GM12874 (cell line): ENCODE data around the gene SDK2.

Experiments used
- TF ChIP-seq, protein P1 (sequence below): IDR thresholded peaks from 2 replicates; pipeline ENCODE4 v1.5.1; 2011; ENCODE audit warnings: low read depth, mild to moderate bottlenecking, control low read depth, low read length, moderate library complexity; ENCODE audit not compliant: insufficient read depth

Gene SDK2

DNA sequence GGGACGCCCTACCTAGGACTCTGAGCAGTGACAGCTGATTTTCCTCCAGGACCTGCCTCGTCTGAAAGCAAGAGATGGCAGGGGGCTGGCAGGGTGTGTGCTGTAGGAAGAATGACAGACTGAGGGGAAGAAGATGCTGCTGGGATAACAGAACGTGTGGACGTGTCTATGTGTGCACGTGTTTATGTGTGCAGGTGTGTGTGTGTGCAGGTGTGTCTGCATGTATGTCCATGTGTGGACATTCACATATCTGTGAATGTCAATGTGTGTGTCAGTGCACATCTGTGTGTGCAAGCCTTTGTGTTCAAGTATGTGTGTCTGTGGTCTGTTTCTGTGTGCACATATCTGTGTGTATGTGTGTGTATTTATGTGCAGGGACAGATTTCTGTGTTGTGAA is 132.5 kb downstream of the SDK2 start:
- TF ChIP-seq, protein P1, sequence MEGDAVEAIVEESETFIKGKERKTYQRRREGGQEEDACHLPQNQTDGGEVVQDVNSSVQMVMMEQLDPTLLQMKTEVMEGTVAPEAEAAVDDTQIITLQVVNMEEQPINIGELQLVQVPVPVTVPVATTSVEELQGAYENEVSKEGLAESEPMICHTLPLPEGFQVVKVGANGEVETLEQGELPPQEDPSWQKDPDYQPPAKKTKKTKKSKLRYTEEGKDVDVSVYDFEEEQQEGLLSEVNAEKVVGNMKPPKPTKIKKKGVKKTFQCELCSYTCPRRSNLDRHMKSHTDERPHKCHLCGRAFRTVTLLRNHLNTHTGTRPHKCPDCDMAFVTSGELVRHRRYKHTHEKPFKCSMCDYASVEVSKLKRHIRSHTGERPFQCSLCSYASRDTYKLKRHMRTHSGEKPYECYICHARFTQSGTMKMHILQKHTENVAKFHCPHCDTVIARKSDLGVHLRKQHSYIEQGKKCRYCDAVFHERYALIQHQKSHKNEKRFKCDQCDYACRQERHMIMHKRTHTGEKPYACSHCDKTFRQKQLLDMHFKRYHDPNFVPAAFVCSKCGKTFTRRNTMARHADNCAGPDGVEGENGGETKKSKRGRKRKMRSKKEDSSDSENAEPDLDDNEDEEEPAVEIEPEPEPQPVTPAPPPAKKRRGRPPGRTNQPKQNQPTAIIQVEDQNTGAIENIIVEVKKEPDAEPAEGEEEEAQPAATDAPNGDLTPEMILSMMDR = no peak

DNA sequence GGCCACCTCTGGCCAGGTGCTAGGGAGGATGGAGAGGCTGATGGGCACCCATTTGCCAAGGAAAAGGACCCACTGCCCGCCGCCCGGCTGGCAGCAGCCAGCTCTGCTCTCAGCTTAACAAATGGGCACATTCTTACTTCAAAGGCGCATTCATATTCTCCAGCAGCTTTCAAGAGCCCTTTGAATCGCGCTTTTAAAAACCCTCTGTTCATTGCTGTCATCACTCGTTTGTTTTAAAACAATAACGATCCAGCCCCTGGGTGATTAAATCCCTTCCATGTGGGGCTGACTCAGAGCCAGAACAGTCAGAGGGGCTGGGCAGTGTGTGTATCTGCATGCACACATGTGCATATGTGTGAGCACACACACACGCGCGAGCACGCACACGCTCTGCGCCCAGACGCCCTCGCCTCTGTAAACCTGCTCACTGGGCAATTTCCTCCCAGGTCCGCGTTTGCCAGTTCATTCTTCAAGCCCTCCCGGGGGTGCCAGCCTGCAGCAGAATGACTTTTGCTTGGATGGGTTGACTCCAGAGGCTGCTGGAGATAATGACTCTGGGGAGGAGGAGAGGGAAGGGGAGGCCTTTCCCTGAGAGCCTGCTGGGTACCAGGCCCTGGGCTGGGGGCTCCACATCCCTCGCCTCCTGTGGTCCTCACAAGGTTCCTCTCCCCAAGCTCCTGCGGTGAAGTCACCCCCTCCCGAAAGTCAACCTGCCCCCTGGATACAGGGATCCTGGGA is 133.1 kb downstream of the SDK2 start:
- TF ChIP-seq, protein P1 = no peak

DNA sequence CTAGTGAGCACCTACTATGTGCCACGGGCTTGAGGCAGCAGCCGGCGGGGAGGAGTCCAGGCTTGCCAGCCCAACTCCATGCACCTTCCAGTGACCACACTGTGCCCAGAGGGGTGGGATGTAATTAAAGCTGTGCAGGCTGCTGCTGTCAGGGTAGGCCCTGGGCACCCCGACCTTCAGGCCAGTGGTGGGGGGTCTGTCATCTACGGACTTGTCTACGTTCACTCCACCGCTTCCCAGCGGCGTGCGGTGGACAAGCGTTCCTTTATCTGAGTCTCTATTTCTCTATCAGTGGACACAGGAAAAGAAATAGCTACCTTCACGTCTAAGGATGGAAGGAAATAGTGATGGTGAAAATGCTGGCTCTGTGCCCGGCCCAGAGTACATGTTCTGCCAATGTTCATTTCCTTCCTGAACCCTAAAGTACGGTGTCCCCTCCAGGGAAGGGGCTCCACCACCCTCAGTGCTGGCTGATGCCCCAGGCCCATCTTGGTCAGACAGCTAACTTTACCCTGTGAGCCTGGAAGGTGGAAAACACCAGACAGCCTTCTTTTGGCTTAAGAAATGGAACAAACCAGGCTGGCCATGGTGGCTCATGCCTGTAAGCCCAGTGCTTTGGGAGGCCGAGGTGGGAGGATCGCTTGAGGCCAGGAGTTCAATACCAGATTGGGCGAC is 135.2 kb downstream of the SDK2 start:
- TF ChIP-seq, protein P1 = no peak

DNA sequence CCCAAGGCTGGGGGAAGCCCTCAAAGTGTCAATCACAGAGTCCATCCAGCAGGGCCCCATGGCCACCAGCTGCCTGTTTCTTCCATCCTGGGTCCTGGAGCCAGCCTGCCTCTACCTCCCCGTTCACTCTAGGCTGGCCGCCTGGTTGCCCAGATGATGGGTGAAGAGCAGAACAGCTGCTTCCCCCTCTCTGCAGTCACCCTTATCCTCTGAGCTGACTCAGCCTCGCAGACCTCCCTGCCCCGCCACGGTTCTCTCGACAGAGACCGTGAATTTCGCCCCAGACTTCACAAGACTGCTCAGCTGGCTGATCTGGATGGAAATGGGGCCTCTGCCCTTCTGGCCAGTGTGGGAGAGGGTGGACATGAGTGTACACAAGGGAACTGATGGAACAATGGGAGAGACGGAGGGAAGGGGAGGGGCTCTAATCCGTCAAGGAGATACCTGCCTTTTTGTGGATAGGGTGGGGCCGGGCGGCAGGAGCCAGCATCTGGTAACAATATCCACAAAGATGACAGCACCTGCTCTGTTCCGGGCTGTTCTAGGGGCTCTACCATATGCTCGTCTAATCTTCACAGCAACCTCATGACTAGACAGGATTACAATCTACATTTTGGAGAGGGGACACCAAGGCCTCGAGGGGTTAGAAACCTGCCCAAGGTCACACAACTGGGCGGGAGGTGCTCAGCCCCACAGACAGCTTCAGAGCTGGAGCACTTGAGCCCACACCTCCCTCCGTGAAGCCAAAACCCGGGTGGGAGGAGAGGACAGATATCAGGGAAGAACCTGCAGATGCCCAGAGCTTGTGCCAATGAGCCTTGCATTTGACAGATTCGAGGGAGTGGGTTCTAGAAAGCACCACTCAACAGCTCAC is 136.0 kb downstream of the SDK2 start:
- TF ChIP-seq, protein P1 = no peak

DNA sequence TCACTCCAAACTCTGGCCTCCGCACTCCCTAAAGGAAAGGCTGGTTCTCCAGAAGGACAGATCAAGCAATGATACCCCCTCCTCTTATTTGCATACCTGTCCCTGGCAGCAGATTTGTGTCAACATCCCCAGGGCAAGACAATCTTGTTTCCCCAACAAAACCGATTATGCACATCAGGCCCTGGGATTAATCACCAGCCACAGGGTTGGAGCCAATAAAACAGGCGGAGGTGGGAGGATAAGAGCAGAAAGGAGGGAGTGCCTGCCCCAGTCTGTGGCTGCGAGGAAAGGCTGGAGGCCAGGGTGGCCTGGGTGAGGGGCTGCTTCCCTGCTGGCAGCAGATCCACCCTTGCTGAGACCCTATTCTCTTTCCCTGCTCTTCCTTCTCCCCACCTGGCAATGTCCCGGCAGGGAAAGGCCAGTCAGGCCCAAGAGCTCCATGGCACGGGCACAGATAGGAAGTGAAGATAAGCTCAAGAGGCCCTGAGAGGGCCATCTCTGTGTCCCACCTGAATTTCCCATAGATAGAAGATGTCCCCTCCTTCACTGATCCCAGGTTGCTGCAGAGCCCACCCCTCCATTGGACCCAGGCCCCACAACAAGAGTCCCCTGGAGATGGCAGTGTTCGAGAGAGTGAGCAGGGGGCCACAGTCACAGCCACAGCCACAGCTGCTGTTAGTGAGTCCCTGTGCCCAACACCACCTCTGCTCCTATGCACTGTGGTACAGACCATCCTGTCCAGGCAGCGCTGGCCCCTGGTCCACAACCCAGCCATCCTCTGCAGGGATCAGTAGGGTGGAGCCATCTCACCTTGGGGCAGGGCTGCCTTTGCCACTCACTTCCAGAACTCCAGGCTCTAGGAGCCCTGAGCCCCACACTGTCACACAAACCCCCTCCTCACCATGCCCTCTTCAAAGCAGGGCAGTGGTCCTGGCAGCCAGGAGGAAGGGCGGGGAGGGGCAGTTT is 137.5 kb downstream of the SDK2 start:
- TF ChIP-seq, protein P1 = no peak

DNA sequence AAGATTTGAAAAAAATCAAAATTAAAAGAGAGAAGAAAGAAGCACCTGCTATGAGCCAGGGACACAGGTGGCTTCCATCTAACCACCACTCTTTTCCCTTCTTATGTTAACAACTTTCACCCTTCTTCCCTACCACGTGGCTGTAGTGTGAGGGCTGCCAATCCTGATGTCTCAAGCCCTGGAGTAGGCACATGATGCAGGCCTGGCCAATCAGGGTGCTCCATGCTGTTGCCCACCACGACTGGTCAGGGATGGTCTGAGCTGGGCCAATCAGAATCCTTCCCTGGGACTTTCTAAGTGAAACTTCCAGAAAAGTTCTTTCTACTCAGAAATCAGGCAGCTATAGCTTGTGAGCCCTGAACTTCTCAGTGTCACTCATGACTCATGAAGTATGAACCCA is 140.7 kb downstream of the SDK2 start:
- TF ChIP-seq, protein P1 = no peak
